Right forelimb (tissue), 1 donor: ENCODE results near the gene HTRA1.

Source experiments
- DNase-seq: peaks from one replicate; pipeline ENCODE4 v3.0.0-alpha.2; 2018

Gene HTRA1

GRCh38 chr10:122475100-122475499 lies 13.7 kb downstream of the HTRA1 start:
- peak; percentile 82 for DNase-seq

GRCh38 chr10:122475591-122476332 lies 14.4 kb downstream of the HTRA1 start:
- no peak for DNase-seq

GRCh38 chr10:122476333-122476695 lies 15.0 kb downstream of the HTRA1 start:
- no peak for DNase-seq

- DNase-seq, result no peak
Observed at GRCh38 chr10:122477436-122477835, 16.1 kb downstream of the HTRA1 start.

GRCh38 chr10:122478971-122479370 lies 17.6 kb downstream of the HTRA1 start:
- DNase-seq, result no peak

- DNase-seq, result no peak
Observed at GRCh38 chr10:122480146-122480833, 18.9 kb downstream of the HTRA1 start.

GRCh38 chr10:122481296-122482056 lies 20.1 kb downstream of the HTRA1 start:
- DNase-seq, result peak; percentile 3

- no peak for DNase-seq
Observed at GRCh38 chr10:122484276-122485060, 23.1 kb downstream of the HTRA1 start.

- no peak for DNase-seq
Observed at GRCh38 chr10:122485670-122486069, 24.3 kb downstream of the HTRA1 start.

- DNase-seq, result no peak
Observed at GRCh38 chr10:122486406-122487080, 25.2 kb downstream of the HTRA1 start.

- no peak for DNase-seq
Observed at GRCh38 chr10:122487174-122487765, 25.9 kb downstream of the HTRA1 start.

- no peak for DNase-seq
Observed at GRCh38 chr10:122490268-122490667, 28.9 kb downstream of the HTRA1 start.

- no peak for DNase-seq
Observed at GRCh38 chr10:122490786-122491680, 29.7 kb downstream of the HTRA1 start.

GRCh38 chr10:122492006-122492405 lies 30.7 kb downstream of the HTRA1 start:
- DNase-seq, result no peak

- DNase-seq, result peak; percentile 71
Observed at GRCh38 chr10:122492999-122493481, 31.7 kb downstream of the HTRA1 start.

- no peak for DNase-seq
Observed at GRCh38 chr10:122493761-122494160, 32.4 kb downstream of the HTRA1 start.

GRCh38 chr10:122494173-122494820 lies 32.9 kb downstream of the HTRA1 start:
- DNase-seq, result no peak

GRCh38 chr10:122494833-122495232 lies 33.5 kb downstream of the HTRA1 start:
- DNase-seq, result no peak

- no peak for DNase-seq
Observed at GRCh38 chr10:122495406-122496340, 34.3 kb downstream of the HTRA1 start.
